CD4-positive, alpha-beta T cell (primary cell): ENCODE results near the gene ZNHIT6. TPM values are rescaled to one million over a fixed set of nuclear protein-coding genes. Genes with fewer than 3 reads are reported as not detected.

ENCODE experiments used
- ATAC-seq: fragments of 200-7000 bp; cut with Tn5 transposase; one replicate; pipeline ENCODE4 v1.10.0; 2022; ENCODE audit warnings: mild to moderate bottlenecking; ENCODE audit not compliant: poor library complexity
- CTCF ChIA-PET: fragments of 350-600 bp; sonication (Branson Sonifier 250); formaldehyde crosslinking; loops from one replicate; lab custom pipeline; 2021; ENCODE audit warnings: antibody characterized with exemption, inconsistent platforms; lab: Charles Lee
- POLR2A ChIA-PET: fragments of 350-600 bp; sonication (Branson Sonifier 250); formaldehyde crosslinking; loops from one replicate; lab custom pipeline; 2021; ENCODE audit warnings: antibody characterized with exemption, inconsistent platforms; lab: Charles Lee
- DNase-seq, 14 experiments: peaks; one replicate each; pipeline ENCODE4 v3.0.0-alpha.2; 2013 to 2020; ENCODE audit warnings: mixed read lengths in 2 of 14
- H3K27ac ChIP-seq, 2 donors: one replicate each; pipeline versions ENCODE4 v1.5.1 to v1.7.0; 2013; ENCODE audit warnings: low read length in 2 of 2, low read depth in 1 of 2, mild to moderate bottlenecking in 1 of 2
- H3K27me3 ChIP-seq, 2 experiments: 1 replicate in 1 of 2; 2 replicates in 1 of 2; pipeline versions ENCODE4 v1.6.1 to v1.7.0; 2013; ENCODE audit warnings: low read length in 2 of 2, control low read depth in 1 of 2, mild to moderate bottlenecking in 1 of 2, moderate library complexity in 1 of 2; ENCODE audit not compliant: insufficient read depth in 2 of 2, control insufficient read depth in 1 of 2
- H3K36me3 ChIP-seq: one replicate; pipeline ENCODE4 v1.6.1; 2013; ENCODE audit warnings: low read length, control low read depth; ENCODE audit not compliant: insufficient read depth
- H3K4me1 ChIP-seq: one replicate; pipeline ENCODE4 v1.6.1; 2013; ENCODE audit warnings: low read length, control low read depth; ENCODE audit not compliant: insufficient read depth
- H3K4me3 ChIP-seq: one replicate; pipeline ENCODE4 v1.5.1; 2013; ENCODE audit warnings: mild to moderate bottlenecking, low read length, moderate library complexity
- H3K9me3 ChIP-seq, 2 experiments: 1 replicate in 1 of 2; 2 replicates in 1 of 2; pipeline versions ENCODE4 v1.6.1 to v1.7.0; 2013; ENCODE audit warnings: low read length in 2 of 2, mild to moderate bottlenecking in 2 of 2, control low read depth in 1 of 2, moderate library complexity in 1 of 2; ENCODE audit not compliant: control insufficient read depth in 1 of 2, insufficient read depth in 1 of 2
- H3K27ac Mint-ChIP-seq: one replicate; pipeline ENCODE4 v1.8.0; 2020; ENCODE audit warnings: mixed read lengths
- H3K27me3 Mint-ChIP-seq: one replicate; pipeline ENCODE4 v1.8.0; 2021; ENCODE audit warnings: mixed read lengths
- H3K36me3 Mint-ChIP-seq: one replicate; pipeline ENCODE4 v1.8.0; 2021; ENCODE audit warnings: low read depth, mixed read lengths
- H3K4me1 Mint-ChIP-seq: one replicate; pipeline ENCODE4 v1.8.0; 2021; ENCODE audit warnings: low read depth, mixed read lengths
- H3K4me3 Mint-ChIP-seq: one replicate; pipeline ENCODE4 v1.8.0; 2020; ENCODE audit warnings: mild to moderate bottlenecking, mixed read lengths
- H3K9me3 Mint-ChIP-seq: one replicate; pipeline ENCODE4 v1.8.0; 2020; ENCODE audit warnings: mixed read lengths
- intact Hi-C, 2 experiments: fragments of 100-400 bp; cut with DNase I in 1 of 2; cut with micrococcal nuclease in 1 of 2; formaldehyde crosslinking; loops; one replicate each; pipeline versions ENCODE4 v1.15.1 to v1.9.0; 2023 to 2025; cut with DNase I, micrococcal nuclease
- total RNA-seq, 174 experiments: library from RNA in 2 of 174; stranded (reverse) in 2 of 174; gene quantifications; one replicate each; pipeline ENCODE4 v1.2.3 and lab custom pipeline; 2021 to 2026
- TF ChIP-seq, protein P1 (sequence below): fragments of 200-600 bp; IDR thresholded peaks from one replicate; pipeline ENCODE4 v1.8.0; 2022; ENCODE audit warnings: antibody characterized with exemption, mild to moderate bottlenecking

Gene ZNHIT6
- total RNA-seq, 2 experiments from 2014 or later = 10.4 to 10.8 TPM

DNA sequence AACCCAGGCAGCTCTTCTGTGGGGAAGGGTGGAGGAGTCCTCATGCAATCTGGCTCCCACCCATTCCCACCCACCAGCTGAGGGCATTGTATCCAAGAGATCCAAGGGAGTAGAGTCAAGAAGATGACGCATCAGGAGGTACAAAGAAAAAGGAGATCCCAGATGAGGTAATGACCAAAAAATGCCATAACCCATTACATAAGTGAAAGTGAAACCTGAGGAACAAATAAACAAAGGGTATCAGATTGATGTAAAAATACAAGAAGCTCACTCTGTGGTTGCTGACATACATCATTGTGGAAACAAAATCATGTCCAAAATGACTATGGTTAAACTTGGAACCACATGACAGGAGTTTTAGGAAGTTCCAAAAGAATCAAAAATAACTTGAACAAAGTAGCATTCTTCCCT, 85.2 kb downstream of the ZNHIT6 start:
- Histone ChIP-seq H3K4me1 (no peaks in the 10 kb centered on the region), H3K36me3 (no peaks in the 10 kb centered on the region), H3K27ac (no peak overlapping the region), H3K4me3 (no peak overlapping the region), H3K27me3 (no peaks in the 10 kb centered on the region), H3K9me3 (peaks cover 0 to 14% of the 10 kb centered on the region in 2 experiments)
- H3K36me3 Mint-ChIP-seq = peaks cover 94% of the 10 kb centered on the region
- no peak overlapping the region for H3K4me3 Mint-ChIP-seq
- ATAC-seq (no peak), DNase-seq (no peak)
- H3K4me1 Mint-ChIP-seq = no peaks in the 10 kb centered on the region
- POLR2A ChIA-PET = no interaction called here
- intact Hi-C loops = no loop called here
- no peak overlapping the region for H3K27ac Mint-ChIP-seq
- peaks cover 23% of the 10 kb centered on the region for H3K9me3 Mint-ChIP-seq
- TF ChIP-seq, protein P1, sequence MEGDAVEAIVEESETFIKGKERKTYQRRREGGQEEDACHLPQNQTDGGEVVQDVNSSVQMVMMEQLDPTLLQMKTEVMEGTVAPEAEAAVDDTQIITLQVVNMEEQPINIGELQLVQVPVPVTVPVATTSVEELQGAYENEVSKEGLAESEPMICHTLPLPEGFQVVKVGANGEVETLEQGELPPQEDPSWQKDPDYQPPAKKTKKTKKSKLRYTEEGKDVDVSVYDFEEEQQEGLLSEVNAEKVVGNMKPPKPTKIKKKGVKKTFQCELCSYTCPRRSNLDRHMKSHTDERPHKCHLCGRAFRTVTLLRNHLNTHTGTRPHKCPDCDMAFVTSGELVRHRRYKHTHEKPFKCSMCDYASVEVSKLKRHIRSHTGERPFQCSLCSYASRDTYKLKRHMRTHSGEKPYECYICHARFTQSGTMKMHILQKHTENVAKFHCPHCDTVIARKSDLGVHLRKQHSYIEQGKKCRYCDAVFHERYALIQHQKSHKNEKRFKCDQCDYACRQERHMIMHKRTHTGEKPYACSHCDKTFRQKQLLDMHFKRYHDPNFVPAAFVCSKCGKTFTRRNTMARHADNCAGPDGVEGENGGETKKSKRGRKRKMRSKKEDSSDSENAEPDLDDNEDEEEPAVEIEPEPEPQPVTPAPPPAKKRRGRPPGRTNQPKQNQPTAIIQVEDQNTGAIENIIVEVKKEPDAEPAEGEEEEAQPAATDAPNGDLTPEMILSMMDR = no peak
- CTCF ChIA-PET = no interaction called here
- H3K27me3 Mint-ChIP-seq = no peaks in the 10 kb centered on the region

DNA sequence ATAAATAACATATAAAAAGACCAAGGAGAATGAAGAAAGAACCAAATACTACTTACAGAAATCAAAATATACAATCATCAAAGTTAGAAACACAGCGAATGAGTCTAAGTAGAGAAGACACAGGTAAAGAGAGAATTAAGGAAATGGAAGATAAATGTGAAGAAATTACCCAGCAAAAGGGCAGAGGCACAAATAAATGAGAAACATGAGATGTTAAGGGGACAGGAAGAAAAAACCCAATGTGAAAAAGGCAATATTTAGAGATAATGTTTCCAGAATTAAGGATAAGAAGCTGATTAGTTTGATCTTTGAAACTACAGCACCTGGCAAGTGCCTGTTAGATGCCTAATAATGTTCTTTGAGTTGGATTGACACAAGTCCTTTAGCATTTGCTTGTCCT, 86.8 kb downstream of the ZNHIT6 start:
- ATAC-seq (no peak), DNase-seq (no peak)
- no peak overlapping the region for H3K27ac ChIP-seq
- H3K4me3 Mint-ChIP-seq = no peak overlapping the region
- no peaks in the 10 kb centered on the region for H3K27me3 ChIP-seq
- H3K9me3 Mint-ChIP-seq = peaks cover 18% of the 10 kb centered on the region
- peaks cover 2 to 14% of the 10 kb centered on the region in 2 experiments for H3K9me3 ChIP-seq
- peaks cover 83% of the 10 kb centered on the region for H3K36me3 Mint-ChIP-seq
- ChIA-PET POLR2A (no interaction called here), CTCF (no interaction called here)
- H3K4me1 ChIP-seq = no peaks in the 10 kb centered on the region
- TF ChIP-seq, protein P1 = no peak
- H3K27ac Mint-ChIP-seq = no peak overlapping the region
- intact Hi-C loops = no loop called here
- H3K4me3 ChIP-seq = no peak overlapping the region
- H3K36me3 ChIP-seq = no peaks in the 10 kb centered on the region
- no peaks in the 10 kb centered on the region for H3K27me3 Mint-ChIP-seq
- no peaks in the 10 kb centered on the region for H3K4me1 Mint-ChIP-seq

DNA sequence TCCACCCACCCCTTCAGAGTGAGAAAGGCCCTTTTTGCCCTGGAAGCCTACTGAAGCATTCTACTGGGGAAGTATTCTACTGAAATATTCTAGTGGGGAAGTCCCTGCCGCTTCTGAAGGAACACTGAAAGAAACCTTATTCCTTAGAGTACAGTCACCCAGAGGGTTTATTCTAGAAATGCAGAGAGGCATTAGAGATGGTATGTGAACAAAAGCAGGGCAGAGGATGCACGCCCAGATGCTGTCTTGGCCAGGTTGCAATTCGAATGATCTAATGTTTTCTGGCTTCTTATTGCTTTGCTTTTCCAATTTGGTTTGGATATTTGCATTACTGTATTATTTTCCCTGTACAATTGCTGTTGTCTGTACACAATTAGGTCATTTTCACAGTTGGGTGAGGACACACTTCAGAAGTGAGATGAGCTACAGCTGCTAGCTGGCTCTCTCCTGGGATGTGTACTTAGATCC, 90.6 kb downstream of the ZNHIT6 start:
- ATAC-seq (no peak), DNase-seq (no peak)
- Mint-ChIP-seq H3K36me3 (peaks cover 49% of the 10 kb centered on the region), H3K4me3 (no peak overlapping the region), H3K27ac (no peak overlapping the region), H3K9me3 (peaks cover 14% of the 10 kb centered on the region), H3K27me3 (no peaks in the 10 kb centered on the region), H3K4me1 (no peaks in the 10 kb centered on the region)
- POLR2A ChIA-PET = no interaction called here
- no peaks in the 10 kb centered on the region for H3K27me3 ChIP-seq
- TF ChIP-seq, protein P1 = no peak
- CTCF ChIA-PET = no interaction called here
- no peaks in the 10 kb centered on the region for H3K36me3 ChIP-seq
- intact Hi-C loops = no loop called here
- no peak overlapping the region for H3K27ac ChIP-seq
- H3K9me3 ChIP-seq = peaks cover 6 to 14% of the 10 kb centered on the region in 2 experiments
- no peaks in the 10 kb centered on the region for H3K4me1 ChIP-seq
- no peak overlapping the region for H3K4me3 ChIP-seq
